A549 (cell line): ENCODE measurements around the gene HHLA2. TPM values are rescaled to one million over a fixed set of nuclear protein-coding genes. Genes with fewer than 3 reads are reported as not detected.

ENCODE experiments used
- ATAC-seq, 2 experiments: fragments of 200-7000 bp in 1 of 2; fragments of >200 bp in 1 of 2; cut with Nextera tagmentation in 1 of 2; cut with Tn5 transposase in 1 of 2; 3 replicates each; pipeline versions ENCODE4 v1.8.0 to v1.9.1; 2018 to 2020; ENCODE audit warnings: mild to moderate bottlenecking in 1 of 2, moderate library complexity in 1 of 2
- CTCF ChIA-PET: fragments of 300-600 bp; sonication (Branson Sonifier 250); formaldehyde crosslinking; extraction: SDS; loops from one replicate; lab custom pipeline; 2021; ENCODE audit warnings: antibody characterized with exemption, inconsistent platforms; lab: Yijun Ruan, JAX
- POLR2A ChIA-PET: fragments of 350-600 bp; formaldehyde crosslinking; extraction: SDS; loops from one replicate; lab custom pipeline; 2021; ENCODE audit warnings: antibody characterized with exemption, inconsistent platforms; lab: Yijun Ruan, JAX
- DNase-seq, 2 experiments: peaks; one replicate each; pipeline versions ENCODE4 v3.0.0 to v3.0.0-alpha.2; 2011 to 2016; ENCODE audit warnings: low read depth in 1 of 2, low spot score in 1 of 2
- FAIRE-seq: peaks from 2 replicates; lab custom pipeline; 2011; peaks lifted over from hg19 to GRCh38; lab: Jason Lieb, UNC
- H3K27ac ChIP-seq, 2 experiments: fragments of >200 bp; sonication (Bioruptor Twin); formaldehyde crosslinking; 3 replicates each; pipeline ENCODE4 v1.5.1; 2016 to 2017
- H3K4me1 ChIP-seq: fragments of >200 bp; sonication (Bioruptor Twin); formaldehyde crosslinking; 3 replicates; pipeline ENCODE4 v1.6.1; 2016
- H3K4me2 ChIP-seq: fragments of >200 bp; sonication (Bioruptor Twin); formaldehyde crosslinking; 3 replicates; pipeline ENCODE4 v1.6.1; 2016
- H3K4me3 ChIP-seq: fragments of >200 bp; sonication (Bioruptor Twin); formaldehyde crosslinking; 3 replicates; pipeline ENCODE4 v1.5.1; 2016
- H3K9me3 ChIP-seq: fragments of >200 bp; sonication (Bioruptor Twin); formaldehyde crosslinking; 3 replicates; pipeline ENCODE4 v1.6.1; 2016
- ATOH8 ChIP-seq: fragments of 250-450 bp; sonication (Bioruptor Pico); IDR thresholded peaks from 2 replicates; pipeline ENCODE4 v1.5.0; 2020; ENCODE audit warnings: low read depth, mild to moderate bottlenecking, moderate library complexity
- BCL3 ChIP-seq: fragments of >200 bp; sonication (Bioruptor Twin); formaldehyde crosslinking; IDR thresholded peaks from 3 replicates; pipeline ENCODE4 v1.6.1; 2016
- CHD4 ChIP-seq: fragments of 200-600 bp; sonication (generic); IDR thresholded peaks from 2 replicates; pipeline ENCODE4 v1.6.1; 2016; ENCODE audit warnings: antibody characterized with exemption, mild to moderate bottlenecking, borderline replicate concordance
- EHF ChIP-seq: fragments of 250-450 bp; sonication (Bioruptor Pico); IDR thresholded peaks from 2 replicates; pipeline ENCODE4 v1.5.0; 2020; ENCODE audit warnings: mild to moderate bottlenecking
- FOSB ChIP-seq: fragments of 250-450 bp; sonication (Bioruptor Pico); IDR thresholded peaks from 2 replicates; pipeline ENCODE4 v1.5.0; 2020; ENCODE audit warnings: mild to moderate bottlenecking, moderate library complexity
- FOXS1 ChIP-seq: fragments of 250-450 bp; sonication (Bioruptor Pico); IDR thresholded peaks from 2 replicates; pipeline ENCODE4 v1.5.0; 2020; ENCODE audit warnings: mild to moderate bottlenecking, moderate library complexity
- HMGXB4 ChIP-seq: fragments of 250-450 bp; sonication (Bioruptor Pico); IDR thresholded peaks from 2 replicates; pipeline ENCODE4 v1.5.0; 2021; ENCODE audit warnings: mild to moderate bottlenecking, moderate library complexity, borderline replicate concordance
- HOXA7 ChIP-seq: fragments of 250-450 bp; sonication (Bioruptor Pico); IDR thresholded peaks from 2 replicates; pipeline ENCODE4 v1.5.0; 2020; ENCODE audit warnings: mild to moderate bottlenecking, moderate library complexity
- MAFK ChIP-seq: fragments of 450-650 bp; IDR thresholded peaks from 2 replicates; pipeline ENCODE4 v1.6.1; 2014; ENCODE audit not compliant: partially characterized antibody
- MYC ChIP-seq: IDR thresholded peaks from 2 replicates; pipeline ENCODE4 v1.6.1; 2012; ENCODE audit warnings: mild to moderate bottlenecking, inconsistent platforms, low read length, improper control_type of control experiment, borderline replicate concordance
- NFE2L2 ChIP-seq: fragments of 150-350 bp; conservative IDR thresholded peaks from 2 replicates; pipeline ENCODE4 v1.6.1; 2014; ENCODE audit warnings: low read length
- RARB ChIP-seq: fragments of 250-450 bp; sonication (Bioruptor Pico); IDR thresholded peaks from 2 replicates; pipeline ENCODE4 v1.8.0; 2021; ENCODE audit warnings: mild to moderate bottlenecking, moderate library complexity
- RFX5 ChIP-seq: fragments of 450-650 bp; IDR thresholded peaks from 2 replicates; pipeline ENCODE4 v1.7.1; 2014; ENCODE audit warnings: antibody characterized with exemption, mild to moderate bottlenecking, moderate library complexity
- TFCP2L1 ChIP-seq: fragments of 250-450 bp; sonication (Bioruptor Pico); IDR thresholded peaks from 2 replicates; pipeline ENCODE4 v1.5.0; 2021; ENCODE audit warnings: mild to moderate bottlenecking
- ZSCAN20 ChIP-seq: fragments of 250-450 bp; sonication (Bioruptor Pico); IDR thresholded peaks from 2 replicates; pipeline ENCODE4 v1.8.0; 2022; ENCODE audit warnings: mild to moderate bottlenecking, moderate library complexity
- WGBS: methylation state at CpG from one replicate; pipeline ENCODE4 v1.1.6; 2017; ENCODE audit errors: missing lambda C conversion rate; 5-methylcytosine and 5-hydroxymethylcytosine counted together
- polyA plus RNA-seq, 4 experiments: library from polyadenylated mRNA; depleted of rRNA in 3 of 4; stranded (reverse); fragments of >200 nt; fragmentation: RNase III in 1 of 4; extraction: RNeasy Plus Mini Kit Qiagen cat#74134 plus additional on column Dnase treatment in 1 of 4; gene quantifications; 2 replicates in 3 of 4; 3 replicates in 1 of 4; pipeline ENCODE4 v1.2.3, GENCODE V29; 2011 to 2017
- TF ChIP-seq, protein P1 (sequence below): fragments of 200-600 bp; sonication (generic); IDR thresholded peaks from 2 replicates; pipeline ENCODE4 v1.6.1; 2016; ENCODE audit warnings: antibody characterized with exemption, mild to moderate bottlenecking, moderate library complexity
- TF ChIP-seq, protein P2 (sequence below): IDR thresholded peaks from 2 replicates; pipeline ENCODE4 v1.6.1; 2012
- TF ChIP-seq, protein P3 (sequence below): IDR thresholded peaks from 2 replicates; pipeline ENCODE4 v1.6.1; 2012

Gene HHLA2
- polyA plus RNA-seq, 2 of the 4 experiments (the other 2 are of a cell fraction), result 0.08 to 0.48 TPM

GRCh38 chr3:108333961-108334360 is 37.6 kb downstream of the HHLA2 start:
- CTCF ChIA-PET, result interaction anchor here (1.4 kb wide), 1 partner anchor 13 kb away, joined by 3 read pairs; no protein-coding TSS in a partner anchor
- H3K4me2 ChIP-seq, result no peak overlapping the region
- TF ChIP-seq RFX5 (no peak), TFCP2L1 (no peak), HMGXB4 (CRISPR knock-in tag) (no peak), FOXS1 (CRISPR knock-in tag) (no peak), ATOH8 (CRISPR knock-in tag) (no peak), MAFK (no peak), ZSCAN20 (CRISPR knock-in tag) (no peak), NFE2L2 (no peak)
- TF ChIP-seq, protein P1, sequence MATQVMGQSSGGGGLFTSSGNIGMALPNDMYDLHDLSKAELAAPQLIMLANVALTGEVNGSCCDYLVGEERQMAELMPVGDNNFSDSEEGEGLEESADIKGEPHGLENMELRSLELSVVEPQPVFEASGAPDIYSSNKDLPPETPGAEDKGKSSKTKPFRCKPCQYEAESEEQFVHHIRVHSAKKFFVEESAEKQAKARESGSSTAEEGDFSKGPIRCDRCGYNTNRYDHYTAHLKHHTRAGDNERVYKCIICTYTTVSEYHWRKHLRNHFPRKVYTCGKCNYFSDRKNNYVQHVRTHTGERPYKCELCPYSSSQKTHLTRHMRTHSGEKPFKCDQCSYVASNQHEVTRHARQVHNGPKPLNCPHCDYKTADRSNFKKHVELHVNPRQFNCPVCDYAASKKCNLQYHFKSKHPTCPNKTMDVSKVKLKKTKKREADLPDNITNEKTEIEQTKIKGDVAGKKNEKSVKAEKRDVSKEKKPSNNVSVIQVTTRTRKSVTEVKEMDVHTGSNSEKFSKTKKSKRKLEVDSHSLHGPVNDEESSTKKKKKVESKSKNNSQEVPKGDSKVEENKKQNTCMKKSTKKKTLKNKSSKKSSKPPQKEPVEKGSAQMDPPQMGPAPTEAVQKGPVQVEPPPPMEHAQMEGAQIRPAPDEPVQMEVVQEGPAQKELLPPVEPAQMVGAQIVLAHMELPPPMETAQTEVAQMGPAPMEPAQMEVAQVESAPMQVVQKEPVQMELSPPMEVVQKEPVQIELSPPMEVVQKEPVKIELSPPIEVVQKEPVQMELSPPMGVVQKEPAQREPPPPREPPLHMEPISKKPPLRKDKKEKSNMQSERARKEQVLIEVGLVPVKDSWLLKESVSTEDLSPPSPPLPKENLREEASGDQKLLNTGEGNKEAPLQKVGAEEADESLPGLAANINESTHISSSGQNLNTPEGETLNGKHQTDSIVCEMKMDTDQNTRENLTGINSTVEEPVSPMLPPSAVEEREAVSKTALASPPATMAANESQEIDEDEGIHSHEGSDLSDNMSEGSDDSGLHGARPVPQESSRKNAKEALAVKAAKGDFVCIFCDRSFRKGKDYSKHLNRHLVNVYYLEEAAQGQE, result no peak
- TF ChIP-seq, protein P2, sequence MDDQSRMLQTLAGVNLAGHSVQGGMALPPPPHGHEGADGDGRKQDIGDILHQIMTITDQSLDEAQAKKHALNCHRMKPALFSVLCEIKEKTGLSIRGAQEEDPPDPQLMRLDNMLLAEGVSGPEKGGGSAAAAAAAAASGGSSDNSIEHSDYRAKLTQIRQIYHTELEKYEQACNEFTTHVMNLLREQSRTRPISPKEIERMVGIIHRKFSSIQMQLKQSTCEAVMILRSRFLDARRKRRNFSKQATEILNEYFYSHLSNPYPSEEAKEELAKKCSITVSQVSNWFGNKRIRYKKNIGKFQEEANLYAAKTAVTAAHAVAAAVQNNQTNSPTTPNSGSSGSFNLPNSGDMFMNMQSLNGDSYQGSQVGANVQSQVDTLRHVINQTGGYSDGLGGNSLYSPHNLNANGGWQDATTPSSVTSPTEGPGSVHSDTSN, result no peak
- TF ChIP-seq, protein P3, sequence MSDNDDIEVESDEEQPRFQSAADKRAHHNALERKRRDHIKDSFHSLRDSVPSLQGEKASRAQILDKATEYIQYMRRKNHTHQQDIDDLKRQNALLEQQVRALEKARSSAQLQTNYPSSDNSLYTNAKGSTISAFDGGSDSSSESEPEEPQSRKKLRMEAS, result no peak
- H3K27ac ChIP-seq, result no peak overlapping the region
- FAIRE-seq, result no peak
- DNase-seq, result no peak
- no peak overlapping the region for H3K4me3 ChIP-seq
- 59% methylated on average over 1 of the region's 1 CpG for WGBS
- H3K4me1 ChIP-seq, result no peaks in the 10 kb centered on the region
- POLR2A ChIA-PET, result no interaction called here
- no peaks in the 10 kb centered on the region for H3K9me3 ChIP-seq
- no peak for ATAC-seq

GRCh38 chr3:108334701-108335100 is 38.4 kb downstream of the HHLA2 start:
- ChIA-PET POLR2A (no interaction called here), CTCF (no interaction called here)
- WGBS, result 44% methylated on average over 1 of the region's 1 CpG
- TF ChIP-seq BCL3 (no peak), ATOH8 (CRISPR knock-in tag) (no peak), MYC (no peak), EHF (CRISPR knock-in tag) (no peak), CHD4 (no peak), FOSB (no peak), RARB (CRISPR knock-in tag) (no peak), HOXA7 (CRISPR knock-in tag) (no peak), NFE2L2 (no peak), MAFK (no peak)
- TF ChIP-seq, protein P3, result no peak
- TF ChIP-seq, protein P1, result no peak
- TF ChIP-seq, protein P2, result no peak
- H3K27ac ChIP-seq, result no peak overlapping the region
- no peaks in the 10 kb centered on the region for H3K9me3 ChIP-seq
- no peak for FAIRE-seq
- H3K4me3 ChIP-seq, result no peak overlapping the region
- no peak for ATAC-seq
- H3K4me1 ChIP-seq, result no peaks in the 10 kb centered on the region
- no peak for DNase-seq
- H3K4me2 ChIP-seq, result no peak overlapping the region
